MM.1S (cell line): ENCODE measurements around the gene CTNNA2.

Experiments
- DNase-seq: peaks from one replicate; pipeline ENCODE4 v3.0.0-alpha.2; 2015
- H2AFZ ChIP-seq: fragments of 300-600 bp; sonication (generic); 2 replicates; pipeline ENCODE4 v1.6.0; 2016; ENCODE audit warnings: antibody characterized with exemption, low read length
- H3F3A ChIP-seq: fragments of 300-600 bp; sonication (generic); 2 replicates; pipeline ENCODE4 v1.6.1; 2016; ENCODE audit warnings: mild to moderate bottlenecking, antibody characterized with exemption, low read length, moderate library complexity, mixed read lengths; ENCODE audit not compliant: insufficient read depth
- H3K27ac ChIP-seq: fragments of 300-600 bp; sonication (generic); 2 replicates; pipeline ENCODE4 v1.5.1; 2016; ENCODE audit warnings: mild to moderate bottlenecking, low read length
- H3K27me3 ChIP-seq: fragments of 300-600 bp; sonication (generic); replicated peaks from 2 replicates; pipeline ENCODE4 v1.6.0; 2016; ENCODE audit warnings: low read length; ENCODE audit not compliant: insufficient read depth
- H3K36me3 ChIP-seq: fragments of 300-600 bp; sonication (generic); replicated peaks from 2 replicates; pipeline ENCODE4 v1.6.1; 2016; ENCODE audit warnings: mild to moderate bottlenecking, low read length, mixed read lengths; ENCODE audit not compliant: insufficient read depth
- H3K4me1 ChIP-seq: fragments of 300-600 bp; sonication (generic); 2 replicates; pipeline ENCODE4 v1.6.1; 2016; ENCODE audit warnings: low read length, mixed read lengths
- H3K4me2 ChIP-seq: fragments of 300-600 bp; sonication (generic); 2 replicates; pipeline ENCODE4 v1.6.0; 2016; ENCODE audit warnings: low read depth, low read length
- H3K4me3 ChIP-seq: fragments of 300-600 bp; sonication (generic); 2 replicates; pipeline ENCODE4 v1.5.1; 2016; ENCODE audit warnings: low read length, mixed read lengths
- H3K79me2 ChIP-seq: fragments of 300-600 bp; sonication (generic); 2 replicates; pipeline ENCODE4 v1.6.1; 2016; ENCODE audit warnings: mixed run types, low read length, mixed read lengths
- H3K9ac ChIP-seq: fragments of 300-600 bp; sonication (generic); 2 replicates; pipeline ENCODE4 v1.6.1; 2016; ENCODE audit warnings: low read length, mixed read lengths
- H3K9me2 ChIP-seq: fragments of 300-600 bp; sonication (generic); replicated peaks from 2 replicates; pipeline ENCODE4 v1.6.1; 2016; ENCODE audit warnings: mild to moderate bottlenecking, low read length, mixed read lengths; ENCODE audit not compliant: insufficient read depth
- H3K9me3 ChIP-seq: fragments of 300-600 bp; sonication (generic); replicated peaks from 2 replicates; pipeline ENCODE4 v1.6.1; 2016; ENCODE audit warnings: mild to moderate bottlenecking, low read length, mixed read lengths; ENCODE audit not compliant: insufficient read depth
- H4K20me1 ChIP-seq: fragments of 300-600 bp; sonication (generic); 2 replicates; pipeline ENCODE4 v1.6.1; 2016; ENCODE audit warnings: mild to moderate bottlenecking, low read length, moderate library complexity, mixed read lengths; ENCODE audit not compliant: insufficient read depth
- EZH2 ChIP-seq: fragments of 300-600 bp; sonication (generic); optimal IDR thresholded peaks from 2 replicates; pipeline ENCODE3; 2017; ENCODE audit warnings: low read depth, mild to moderate bottlenecking, antibody characterized with exemption, low read length, mixed read lengths
- EZH2phosphoT487 ChIP-seq: fragments of 300-600 bp; sonication (generic); IDR thresholded peaks from 2 replicates; pipeline ENCODE4 v1.6.1; 2018; ENCODE audit warnings: antibody characterized with exemption, low read length
- TF ChIP-seq, protein P1 (sequence below): fragments of 300-600 bp; sonication (generic); IDR thresholded peaks from 2 replicates; pipeline ENCODE4 v1.5.1; 2016; ENCODE audit warnings: antibody characterized with exemption, low read length, mixed read lengths

The CTNNA2 gene

DNA sequence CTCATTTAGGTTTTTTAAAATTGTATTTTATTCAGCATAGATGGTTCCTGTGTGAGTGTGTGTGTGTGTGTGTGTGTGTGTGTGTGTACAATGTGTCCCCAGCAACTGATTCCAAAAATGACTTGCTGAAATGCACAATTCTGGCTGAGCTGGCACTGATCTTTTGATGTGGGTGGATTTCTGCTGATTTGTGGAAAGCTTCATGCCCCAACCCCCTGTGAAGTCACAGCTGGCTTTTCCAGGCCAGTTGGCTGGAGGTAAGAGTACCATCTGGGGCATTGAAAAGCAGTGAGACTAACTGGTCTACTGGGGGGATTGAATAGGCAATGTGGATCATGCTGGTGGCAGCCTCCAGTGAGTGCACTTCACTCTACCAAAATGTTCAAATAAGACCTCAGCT is 604.5 kb downstream of the CTNNA2 start:
- no peaks in the 10 kb centered on the region for H3K9me3 ChIP-seq
- H3K4me3 ChIP-seq, result no peak overlapping the region
- TF ChIP-seq, protein P1, sequence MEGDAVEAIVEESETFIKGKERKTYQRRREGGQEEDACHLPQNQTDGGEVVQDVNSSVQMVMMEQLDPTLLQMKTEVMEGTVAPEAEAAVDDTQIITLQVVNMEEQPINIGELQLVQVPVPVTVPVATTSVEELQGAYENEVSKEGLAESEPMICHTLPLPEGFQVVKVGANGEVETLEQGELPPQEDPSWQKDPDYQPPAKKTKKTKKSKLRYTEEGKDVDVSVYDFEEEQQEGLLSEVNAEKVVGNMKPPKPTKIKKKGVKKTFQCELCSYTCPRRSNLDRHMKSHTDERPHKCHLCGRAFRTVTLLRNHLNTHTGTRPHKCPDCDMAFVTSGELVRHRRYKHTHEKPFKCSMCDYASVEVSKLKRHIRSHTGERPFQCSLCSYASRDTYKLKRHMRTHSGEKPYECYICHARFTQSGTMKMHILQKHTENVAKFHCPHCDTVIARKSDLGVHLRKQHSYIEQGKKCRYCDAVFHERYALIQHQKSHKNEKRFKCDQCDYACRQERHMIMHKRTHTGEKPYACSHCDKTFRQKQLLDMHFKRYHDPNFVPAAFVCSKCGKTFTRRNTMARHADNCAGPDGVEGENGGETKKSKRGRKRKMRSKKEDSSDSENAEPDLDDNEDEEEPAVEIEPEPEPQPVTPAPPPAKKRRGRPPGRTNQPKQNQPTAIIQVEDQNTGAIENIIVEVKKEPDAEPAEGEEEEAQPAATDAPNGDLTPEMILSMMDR, result no peak
- no peak for TF ChIP-seq EZH2
- TF ChIP-seq EZH2phosphoT487, result no peak
- no peaks in the 10 kb centered on the region for H3K36me3 ChIP-seq
- no peaks in the 10 kb centered on the region for H3K9me2 ChIP-seq
- H3K79me2 ChIP-seq, result no peaks in the 10 kb centered on the region
- peak; percentile 11 for DNase-seq
- H3K27me3 ChIP-seq, result no peaks in the 10 kb centered on the region
- H2AFZ ChIP-seq, result no peak overlapping the region
- H3K27ac ChIP-seq, result no peak overlapping the region
- H4K20me1 ChIP-seq, result no peaks in the 10 kb centered on the region
- H3F3A ChIP-seq, result no peaks in the 10 kb centered on the region
- no peaks in the 10 kb centered on the region for H3K4me1 ChIP-seq
- H3K9ac ChIP-seq, result no peak overlapping the region
- no peak overlapping the region for H3K4me2 ChIP-seq

DNA sequence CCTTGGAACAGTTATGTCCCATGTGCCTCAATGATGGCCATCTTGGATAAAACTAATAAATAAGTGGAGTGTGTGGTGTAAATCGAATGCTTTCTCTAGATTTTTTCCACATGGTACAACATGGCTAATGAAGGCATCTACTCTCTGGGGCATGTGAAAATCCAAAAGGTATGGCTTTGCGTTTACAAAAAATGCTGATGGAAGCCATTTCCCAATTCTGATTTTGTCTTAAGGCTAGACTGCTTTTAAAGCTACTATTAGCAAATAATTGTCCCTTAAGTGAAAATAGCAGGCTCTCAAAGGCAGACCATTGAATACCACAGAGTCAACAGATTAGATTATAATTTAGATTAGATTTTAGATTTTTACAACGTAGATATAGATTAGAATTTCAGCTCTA is 608.0 kb downstream of the CTNNA2 start:
- no peak overlapping the region for H3K9ac ChIP-seq
- no peaks in the 10 kb centered on the region for H3K4me1 ChIP-seq
- no peaks in the 10 kb centered on the region for H4K20me1 ChIP-seq
- no peaks in the 10 kb centered on the region for H3K79me2 ChIP-seq
- no peaks in the 10 kb centered on the region for H3F3A ChIP-seq
- H3K27me3 ChIP-seq, result no peaks in the 10 kb centered on the region
- H3K9me2 ChIP-seq, result no peaks in the 10 kb centered on the region
- no peak overlapping the region for H3K4me3 ChIP-seq
- TF ChIP-seq EZH2 (no peak), EZH2phosphoT487 (no peak)
- TF ChIP-seq, protein P1, result no peak
- no peak overlapping the region for H2AFZ ChIP-seq
- no peak overlapping the region for H3K4me2 ChIP-seq
- H3K9me3 ChIP-seq, result no peaks in the 10 kb centered on the region
- H3K27ac ChIP-seq, result no peak overlapping the region
- H3K36me3 ChIP-seq, result no peaks in the 10 kb centered on the region
- DNase-seq, result no peak

DNA sequence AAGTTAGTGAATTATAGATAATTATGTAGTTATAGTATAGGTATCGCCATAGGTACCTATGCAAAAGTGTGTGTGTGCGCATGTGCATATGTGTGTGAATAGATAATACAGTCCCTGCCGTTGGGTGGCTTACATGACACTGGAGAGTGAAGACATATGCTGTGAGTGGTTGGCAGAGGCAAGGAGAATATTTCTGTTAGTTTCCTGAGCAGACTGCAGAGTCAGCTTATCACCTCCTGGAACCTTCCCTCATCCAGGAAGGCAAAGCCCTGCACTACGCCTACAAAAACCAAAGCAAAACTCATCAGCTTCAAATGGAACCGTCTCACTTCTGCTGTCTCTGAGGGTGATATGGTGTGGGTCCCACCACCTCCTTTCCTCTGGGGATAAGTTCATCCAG is 609.8 kb downstream of the CTNNA2 start:
- Histone ChIP-seq H4K20me1 (no peaks in the 10 kb centered on the region), H3K27ac (no peak overlapping the region), H3K9me3 (no peaks in the 10 kb centered on the region), H3K36me3 (no peaks in the 10 kb centered on the region), H3K27me3 (no peaks in the 10 kb centered on the region), H2AFZ (no peak overlapping the region), H3K4me2 (no peak overlapping the region), H3K4me3 (no peak overlapping the region), H3K9ac (no peak overlapping the region), H3F3A (no peaks in the 10 kb centered on the region), H3K79me2 (no peaks in the 10 kb centered on the region), H3K9me2 (no peaks in the 10 kb centered on the region), H3K4me1 (no peaks in the 10 kb centered on the region)
- TF ChIP-seq EZH2 (no peak), EZH2phosphoT487 (no peak)
- TF ChIP-seq, protein P1, result no peak
- no peak for DNase-seq
